Body of pancreas (tissue), 4 donors: Measurements from ENCODE around the gene CATSPER4. TPM values are rescaled to one million over a fixed set of nuclear protein-coding genes. Genes with fewer than 3 reads are reported as not detected.

Experiments used
- ATAC-seq: fragments of 150-250 bp; one replicate; pipeline ENCODE4 v1.9.1; 2016
- DNase-seq, 4 donors: peaks; one replicate each; pipeline ENCODE4 v3.0.0-alpha.2; 2019
- H3K27ac ChIP-seq, 4 donors: fragments of 200-600 bp; sonication (generic); 1 replicate in 3 of 4; 2 replicates in 1 of 4; pipeline versions ENCODE4 v1.5.1 to v1.6.1; 2016 to 2019; ENCODE audit warnings: mild to moderate bottlenecking in 1 of 4, mixed read lengths in 1 of 4, moderate library complexity in 1 of 4
- H3K27me3 ChIP-seq, 2 donors: fragments of 200-600 bp; sonication (generic); one replicate each; pipeline ENCODE4 v1.6.0; 2016; ENCODE audit warnings: mild to moderate bottlenecking in 1 of 2
- H3K36me3 ChIP-seq, 2 donors: fragments of 200-600 bp; sonication (generic); replicated peaks in 1 of 2; 2 replicates each; pipeline ENCODE4 v1.5.1; 2016; ENCODE audit warnings: low read depth in 2 of 2; ENCODE audit not compliant: insufficient read depth in 1 of 2
- H3K4me1 ChIP-seq: fragments of 200-600 bp; sonication (generic); one replicate; pipeline ENCODE4 v1.6.0; 2016
- H3K4me3 ChIP-seq, 2 donors: fragments of 200-600 bp; sonication (generic); 1 replicate in 1 of 2; 2 replicates in 1 of 2; pipeline ENCODE4 v1.5.1; 2016 to 2019
- H3K9me3 ChIP-seq, 3 donors: fragments of 200-600 bp; sonication (generic); 1 replicate in 2 of 3; 2 replicates in 1 of 3; pipeline ENCODE4 v1.5.1; 2016
- POLR2A ChIP-seq, 3 donors: fragments of 450-650 bp; IDR thresholded peaks; one replicate each; pipeline ENCODE4 v1.6.1; 2016; ENCODE audit warnings: antibody characterized with exemption in 3 of 3, mild to moderate bottlenecking in 2 of 3
- WGBS, 2 donors: methylation state at CpG; one replicate each; pipeline ENCODE4 v1.1.5; 2017; 5-methylcytosine and 5-hydroxymethylcytosine counted together
- intact Hi-C: fragments of 100-400 bp; cut with DNase I; formaldehyde crosslinking; loops from one replicate; pipeline ENCODE4 v1.15.1; 2023
- total RNA-seq, 2 donors: library from RNA; depleted of rRNA; stranded (reverse); fragments of >200 nt; gene quantifications; one replicate each; pipeline ENCODE4 v1.1.0, GENCODE V29; 2016
- TF ChIP-seq, protein P1 (sequence below), 7 experiments: fragments of 450-650 bp in 4 of 7; fragments of 200-600 bp in 3 of 7; sonication (generic) in 3 of 7; IDR thresholded peaks; one replicate each; pipeline ENCODE4 v1.5.1; 2016 to 2019; ENCODE audit warnings: antibody characterized with exemption in 7 of 7

Gene CATSPER4
- total RNA-seq, 2 donors from 2014 or later = not detected

GRCh38 chr1:26158271-26158907, 32.0 kb upstream of the CATSPER4 start:
- H3K9me3 ChIP-seq = no peaks in the 10 kb centered on the region
- TF ChIP-seq, protein P1, sequence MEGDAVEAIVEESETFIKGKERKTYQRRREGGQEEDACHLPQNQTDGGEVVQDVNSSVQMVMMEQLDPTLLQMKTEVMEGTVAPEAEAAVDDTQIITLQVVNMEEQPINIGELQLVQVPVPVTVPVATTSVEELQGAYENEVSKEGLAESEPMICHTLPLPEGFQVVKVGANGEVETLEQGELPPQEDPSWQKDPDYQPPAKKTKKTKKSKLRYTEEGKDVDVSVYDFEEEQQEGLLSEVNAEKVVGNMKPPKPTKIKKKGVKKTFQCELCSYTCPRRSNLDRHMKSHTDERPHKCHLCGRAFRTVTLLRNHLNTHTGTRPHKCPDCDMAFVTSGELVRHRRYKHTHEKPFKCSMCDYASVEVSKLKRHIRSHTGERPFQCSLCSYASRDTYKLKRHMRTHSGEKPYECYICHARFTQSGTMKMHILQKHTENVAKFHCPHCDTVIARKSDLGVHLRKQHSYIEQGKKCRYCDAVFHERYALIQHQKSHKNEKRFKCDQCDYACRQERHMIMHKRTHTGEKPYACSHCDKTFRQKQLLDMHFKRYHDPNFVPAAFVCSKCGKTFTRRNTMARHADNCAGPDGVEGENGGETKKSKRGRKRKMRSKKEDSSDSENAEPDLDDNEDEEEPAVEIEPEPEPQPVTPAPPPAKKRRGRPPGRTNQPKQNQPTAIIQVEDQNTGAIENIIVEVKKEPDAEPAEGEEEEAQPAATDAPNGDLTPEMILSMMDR (IDR thresholded peaks at IDR 0.05) = no peak
- no peak for TF ChIP-seq POLR2A (IDR thresholded peaks at IDR 0.05)
- H3K27me3 ChIP-seq = peaks cover 0 to 5% of the 10 kb centered on the region in 2 donors
- DNase-seq (peak in 1 of 4 donors; percentile 5), ATAC-seq (no peak)
- intact Hi-C loops = no loop called here
- H3K4me3 ChIP-seq = no peak overlapping the region
- WGBS, 2 donors = 80 to 89% methylated on average over 3 to 5 of the region's 5 CpGs
- H3K27ac ChIP-seq = no peak overlapping the region
- H3K4me1 ChIP-seq = peaks cover 14% of the 10 kb centered on the region
- H3K36me3 ChIP-seq = no peaks in the 10 kb centered on the region

DNA sequence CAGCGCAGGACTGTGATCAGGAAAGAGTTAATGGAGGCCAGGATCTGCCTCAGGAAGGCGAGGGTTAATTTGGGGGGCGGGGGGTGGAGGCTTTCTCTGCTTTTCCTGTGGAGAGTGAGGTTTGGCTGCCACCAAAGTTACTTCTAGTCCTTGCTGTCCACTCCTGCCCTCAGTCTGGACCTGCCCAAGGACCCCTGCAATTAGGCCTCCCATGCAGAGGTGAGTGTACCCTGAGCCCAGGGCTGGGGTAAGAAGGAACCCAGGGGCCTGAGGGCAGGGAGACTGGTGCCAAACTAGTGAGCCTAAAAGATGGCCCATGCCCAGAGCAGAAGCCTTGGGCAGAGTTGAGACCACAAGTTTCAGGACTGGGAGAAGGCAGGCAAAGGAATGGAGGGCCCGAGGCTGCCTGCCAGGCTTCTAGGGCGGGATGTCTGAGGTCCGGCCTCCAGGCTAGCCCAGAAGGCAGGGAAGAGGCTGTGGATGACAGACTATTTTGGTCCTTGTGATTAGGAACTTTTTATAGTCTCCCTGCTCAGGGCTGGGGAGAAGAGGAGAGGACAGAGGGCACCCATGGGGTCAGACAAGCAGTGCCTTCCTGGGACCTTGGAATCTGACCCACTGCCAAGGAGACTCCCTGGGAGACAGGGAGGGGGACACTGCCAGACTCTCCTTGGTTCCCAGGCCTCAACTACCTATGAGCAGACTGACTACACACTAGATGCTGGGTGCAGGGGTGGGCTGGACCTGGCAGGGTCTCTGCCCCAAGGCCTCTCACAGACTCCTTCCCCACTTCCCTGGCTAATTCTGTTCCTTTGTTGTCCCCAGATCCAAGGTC, 31.3 kb upstream of the CATSPER4 start, which contains the start of gene FAM110D:
Gene FAM110D (plus strand): TSS at position 172 of the 835 bp plus-strand sequence. CDS start 2,213 bp downstream, outside the sequence.
- Histone ChIP-seq H3K27ac (peak within 1 kb of the TSS in 1 of 4 donors; percentile 20), H3K4me3 (no peak within 1 kb of the TSS)

DNA sequence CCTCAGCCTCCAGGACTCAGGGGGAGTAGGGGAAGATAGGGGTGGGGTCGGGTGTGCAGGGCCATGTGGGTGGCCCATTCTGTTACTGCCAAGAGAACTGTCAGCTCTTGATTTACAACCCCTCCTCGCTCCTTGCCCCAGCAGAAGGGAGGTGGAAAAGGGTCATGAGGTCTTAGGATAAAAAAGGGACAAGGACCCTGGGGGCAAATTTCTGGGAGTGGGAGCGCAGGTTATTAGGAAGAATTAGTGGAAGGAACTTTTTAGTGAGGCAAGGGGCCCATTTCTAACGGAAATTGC, 30.7 kb upstream of the CATSPER4 start:
- WGBS, 2 donors = 76 to 77% methylated on average over 4 of the region's 4 CpGs
- DNase-seq (peak in 1 of 4 donors; percentile 3), ATAC-seq (no peak)
- intact Hi-C loops = loop anchor here (5.0 kb wide), 1 partner anchor 57 kb away; no protein-coding TSS in a partner anchor
- Histone ChIP-seq H3K27ac (no peak overlapping the region), H3K36me3 (no peaks in the 10 kb centered on the region), H3K4me3 (no peak overlapping the region), H3K9me3 (no peaks in the 10 kb centered on the region), H3K27me3 (peaks cover 0 to 5% of the 10 kb centered on the region in 2 donors), H3K4me1 (peaks cover 26% of the 10 kb centered on the region)
- TF ChIP-seq, protein P1 (IDR thresholded peaks at IDR 0.05) = no peak
- no peak for TF ChIP-seq POLR2A (IDR thresholded peaks at IDR 0.05)

More for the DNA sequence above, 31.3 kb upstream of the CATSPER4 start, which contains the start of gene FAM110D:
- H3K36me3 ChIP-seq = no peaks in the 10 kb centered on the region
- TF ChIP-seq POLR2A (IDR thresholded peaks at IDR 0.05) = peak in 1 of 3 donors; percentile 27
- TF ChIP-seq, protein P1 (IDR thresholded peaks at IDR 0.05) = no peak
- WGBS, 2 donors = 58 to 75% methylated on average over 4 to 6 of the region's 6 CpGs
- H3K9me3 ChIP-seq = no peaks in the 10 kb centered on the region
- DNase-seq (peak in 1 of 4 donors; percentile 10), ATAC-seq (no peak)
- intact Hi-C loops = no loop called here
- H3K27me3 ChIP-seq = peaks cover 0 to 5% of the 10 kb centered on the region in 2 donors
- peaks cover 20% of the 10 kb centered on the region for H3K4me1 ChIP-seq

DNA sequence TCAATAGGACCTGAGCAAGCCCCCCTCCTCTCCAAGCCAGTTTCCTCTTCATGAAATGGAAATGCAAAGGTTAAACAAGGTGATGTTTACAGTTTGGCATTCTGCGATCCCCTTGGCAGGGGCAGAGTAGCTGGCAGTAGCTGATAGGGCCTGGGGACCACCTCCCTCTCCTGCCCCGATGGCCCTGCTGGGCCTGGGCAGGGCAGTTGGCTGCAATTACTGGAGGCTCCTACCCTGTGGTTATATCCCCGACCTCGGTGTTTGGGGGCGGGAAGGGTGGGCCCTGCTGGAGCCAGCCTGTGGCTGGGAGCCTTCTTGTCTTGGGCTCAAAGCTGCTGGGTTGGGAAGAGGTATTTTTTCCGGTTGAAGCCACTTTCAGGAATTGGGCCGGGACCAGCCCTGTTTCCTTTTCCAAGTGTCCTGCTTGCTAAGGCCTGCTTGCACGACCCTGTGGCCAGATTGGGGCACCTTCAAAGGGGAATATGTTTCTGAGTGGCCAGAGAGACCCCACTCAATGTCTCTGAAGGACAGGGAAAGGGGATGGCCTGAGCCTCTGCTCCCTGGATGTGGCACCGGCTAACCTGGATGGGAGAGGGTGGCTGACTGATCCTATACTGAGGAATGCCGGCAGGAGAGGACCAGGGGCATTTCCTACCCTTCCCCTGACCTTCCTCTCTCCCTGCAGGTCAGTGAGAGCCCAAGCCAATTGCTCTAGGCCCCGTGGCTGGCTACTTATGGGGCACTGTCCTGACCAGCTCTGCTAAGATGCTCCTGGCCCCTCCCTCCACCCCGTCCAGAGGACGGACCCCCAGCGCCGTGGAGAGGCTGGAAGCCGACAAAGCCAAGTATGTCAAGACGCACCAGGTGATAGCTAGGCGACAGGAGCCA, 29.6 kb upstream of the CATSPER4 start:
- intact Hi-C loops = loop anchor here (5.0 kb wide), 1 partner anchor 58 kb away; no protein-coding TSS in a partner anchor
- WGBS, 2 donors = 47 to 54% methylated on average over 3 to 17 of the region's 18 CpGs
- H3K27ac ChIP-seq = peak overlapping the region in 2 of 4 donors; percentile 29 to 50
- H3K36me3 ChIP-seq = no peaks in the 10 kb centered on the region
- peaks cover 27% of the 10 kb centered on the region for H3K4me1 ChIP-seq
- H3K27me3 ChIP-seq = peaks cover 0 to 5% of the 10 kb centered on the region in 2 donors
- H3K9me3 ChIP-seq = no peaks in the 10 kb centered on the region
- no peak overlapping the region for H3K4me3 ChIP-seq
- TF ChIP-seq, protein P1 (IDR thresholded peaks at IDR 0.05) = no peak
- TF ChIP-seq POLR2A (IDR thresholded peaks at IDR 0.05) = no peak
- DNase-seq (no peak), ATAC-seq (no peak)
